Cardiac muscle cell (in vitro differentiated cells and primary cell): Measurements from ENCODE around the gene PRRX1. TPM values are rescaled to one million over a fixed set of nuclear protein-coding genes. Genes with fewer than 3 reads are reported as not detected.

Source experiments
- DNase-seq, 2 donors: peaks; one replicate each; pipeline versions ENCODE4 v3.0.0 to v3.0.0-alpha.2; 2010 to 2017; ENCODE audit warnings: low read depth in 1 of 2, low spot score in 1 of 2
- H3K27ac ChIP-seq: fragments of 200-600 bp; sonication (generic); 2 replicates; pipeline ENCODE4 v1.5.1; 2016
- H3K27me3 ChIP-seq: fragments of 200-600 bp; sonication (generic); 2 replicates; pipeline ENCODE4 v1.6.0; 2016; ENCODE audit warnings: control low read depth
- H3K36me3 ChIP-seq: fragments of 200-600 bp; sonication (generic); 2 replicates; pipeline ENCODE4 v1.5.1; 2016; ENCODE audit warnings: control low read depth
- H3K4me1 ChIP-seq: fragments of 200-600 bp; sonication (generic); 2 replicates; pipeline ENCODE4 v1.8.1; 2017; ENCODE audit warnings: low read depth, mild to moderate bottlenecking, mixed run types
- H3K4me3 ChIP-seq: fragments of 200-600 bp; sonication (generic); 2 replicates; pipeline ENCODE4 v1.5.1; 2016; ENCODE audit warnings: mild to moderate bottlenecking
- H3K9me3 ChIP-seq: fragments of 200-600 bp; sonication (generic); 2 replicates; pipeline ENCODE4 v1.5.1; 2017; ENCODE audit warnings: low read depth, mild to moderate bottlenecking, control low read depth
- CTCF ChIP-seq: IDR thresholded peaks from 2 replicates; pipeline ENCODE4 v1.5.1; 2012; ENCODE audit warnings: low read depth, mild to moderate bottlenecking, low read length
- polyA plus RNA-seq: library from polyadenylated mRNA; unstranded; fragments of >200 nt; fragmentation: Nextera tagmentation; extraction: Ambion mirVana; gene quantifications from 2 replicates; pipeline ENCODE4 v1.2.1, GENCODE V29; 2016
- total RNA-seq: library from RNA; depleted of rRNA; stranded (reverse); fragments of >200 nt; gene quantifications from 2 replicates; pipeline ENCODE4 v1.2.3, GENCODE V29; 2016

Gene PRRX1
- total and polyA plus RNA-seq, 2 experiments from 2014 or later = 1.1 to 1.2 TPM

GRCh38 chr1:170776252-170776651, 112.3 kb downstream of the PRRX1 start:
- Histone ChIP-seq H3K36me3 (no peaks in the 10 kb centered on the region), H3K27ac (no peak overlapping the region)

DNA sequence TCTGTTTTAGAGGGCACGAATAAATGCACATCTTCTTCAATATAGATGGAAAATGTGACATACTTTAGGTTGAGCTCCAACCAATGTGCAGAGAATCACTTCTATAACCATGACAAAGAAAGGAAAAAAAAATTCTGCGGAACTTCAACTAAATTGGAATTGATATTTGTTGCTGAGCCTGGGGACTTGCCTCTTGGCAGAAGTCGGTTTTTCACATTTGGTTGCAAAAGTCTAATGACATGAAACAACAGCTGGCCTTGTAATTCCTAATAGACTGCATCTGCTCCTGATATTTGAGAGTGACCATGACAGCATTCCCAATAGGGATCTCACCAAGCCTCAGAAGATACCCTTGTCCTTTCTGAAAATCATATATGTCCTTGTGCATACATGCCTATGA, 112.8 kb downstream of the PRRX1 start:
- TF ChIP-seq CTCF = no peak
- H3K4me1 ChIP-seq = no peaks in the 10 kb centered on the region
- no peak for DNase-seq
- no peaks in the 10 kb centered on the region for H3K27me3 ChIP-seq
- no peak overlapping the region for H3K4me3 ChIP-seq
- no peaks in the 10 kb centered on the region for H3K9me3 ChIP-seq
- no peak overlapping the region for H3K27ac ChIP-seq
- no peaks in the 10 kb centered on the region for H3K36me3 ChIP-seq

More at GRCh38 chr1:170776252-170776651, 112.3 kb downstream of the PRRX1 start:
- no peak for DNase-seq
- Histone ChIP-seq H3K4me1 (no peaks in the 10 kb centered on the region), H3K4me3 (no peak overlapping the region), H3K27me3 (no peaks in the 10 kb centered on the region), H3K9me3 (no peaks in the 10 kb centered on the region)
- TF ChIP-seq CTCF = no peak

Other genes starting within 250 kb of the PRRX1 start
- gene GORAB, start 132.0 kb upstream of the PRRX1 start, total RNA-seq = 8.5 and 8.9 TPM in 2 replicates
- gene GORAB, start 132.0 kb upstream of the PRRX1 start, polyA plus RNA-seq = 5.5 and 10.1 TPM in 2 replicates